IMR-90 (cell line): ENCODE measurements around the gene PACSIN3. TPM values are rescaled to one million over a fixed set of nuclear protein-coding genes. Genes with fewer than 3 reads are reported as not detected.

Source experiments
- ATAC-seq: fragments of 200-7000 bp; cut with Tn5 transposase; 2 replicates; pipeline ENCODE4 v1.9.1; 2020; ENCODE audit warnings: low read depth, mild to moderate bottlenecking, moderate library complexity
- BruUV-seq: library from RNA; stranded (reverse); fragments of 400-500 nt; replicated peaks from 2 replicates; lab custom pipeline; 2021; lab: Mats Ljungman, UMichigan
- CTCF ChIA-PET: fragments of 300-600 bp; formaldehyde crosslinking; extraction: SDS; loops from one replicate; lab custom pipeline; 2021; ENCODE audit warnings: antibody characterized with exemption; lab: Yijun Ruan, JAX
- POLR2A ChIA-PET: fragments of 300-600 bp; sonication (Branson Sonifier 250); formaldehyde crosslinking; loops from one replicate; lab custom pipeline; 2022; ENCODE audit warnings: antibody characterized with exemption; ENCODE audit not compliant: unreplicated experiment; lab: Charles Lee
- DNase-seq: peaks from one replicate; pipeline ENCODE4 v3.0.0; 2013
- H2AFZ ChIP-seq: replicated peaks from 2 replicates; pipeline ENCODE3; 2013; ENCODE audit warnings: low read length, mild to moderate bottlenecking; ENCODE audit not compliant: poor library complexity
- H2AK5ac ChIP-seq: 2 replicates; pipeline ENCODE4 v1.6.1; 2013; ENCODE audit warnings: low read depth, low read length, inconsistent platforms
- H2AK9ac ChIP-seq: replicated peaks from 2 replicates; pipeline ENCODE3; 2013; ENCODE audit warnings: mild to moderate bottlenecking, low read depth, low read length, moderate library complexity; ENCODE audit not compliant: poor library complexity
- H2BK120ac ChIP-seq: 2 replicates; pipeline ENCODE4 v1.6.1; 2013; ENCODE audit warnings: low read depth, low read length, inconsistent platforms
- H2BK15ac ChIP-seq: 3 replicates; pipeline ENCODE4 v1.6.1; 2013; ENCODE audit warnings: low read depth, low read length, inconsistent platforms
- H2BK20ac ChIP-seq: 2 replicates; pipeline ENCODE4 v1.6.1; 2013; ENCODE audit warnings: low read depth, mild to moderate bottlenecking, inconsistent platforms, low read length, moderate library complexity
- H2BK5ac ChIP-seq: 2 replicates; pipeline ENCODE4 v1.6.1; 2013; ENCODE audit warnings: mild to moderate bottlenecking, low read depth, low read length, inconsistent platforms; ENCODE audit not compliant: poor library complexity, severe bottlenecking
- H3K14ac ChIP-seq: replicated peaks from 2 replicates; pipeline ENCODE4 v1.6.1; 2013; ENCODE audit warnings: low read depth, low read length, inconsistent platforms
- H3K18ac ChIP-seq: 2 replicates; pipeline ENCODE4 v1.6.1; 2013; ENCODE audit warnings: low read depth, low read length, control low read depth
- H3K23ac ChIP-seq: 2 replicates; pipeline ENCODE4 v1.6.1; 2013; ENCODE audit warnings: low read depth, low read length, inconsistent platforms
- H3K27ac ChIP-seq: 2 replicates; pipeline ENCODE4 v1.5.1; 2013; ENCODE audit warnings: mild to moderate bottlenecking, control low read depth, low read length; ENCODE audit not compliant: insufficient read depth
- H3K27me3 ChIP-seq: 2 replicates; pipeline ENCODE4 v1.6.1; 2013; ENCODE audit warnings: low read length; ENCODE audit not compliant: control insufficient read depth, insufficient read depth
- H3K36me3 ChIP-seq: 2 replicates; pipeline ENCODE4 v1.6.1; 2013; ENCODE audit warnings: low read length, mixed read lengths; ENCODE audit not compliant: control insufficient read depth, insufficient read depth
- H3K4ac ChIP-seq: 2 replicates; pipeline ENCODE4 v1.6.1; 2013; ENCODE audit warnings: low read depth, low read length, inconsistent platforms
- H3K4me1 ChIP-seq: 2 replicates; pipeline ENCODE4 v1.6.1; 2013; ENCODE audit warnings: low read length, mixed read lengths; ENCODE audit not compliant: control insufficient read depth, insufficient read depth
- H3K4me2 ChIP-seq: 2 replicates; pipeline ENCODE4 v1.6.1; 2013; ENCODE audit warnings: low read depth, mild to moderate bottlenecking, control low read depth, low read length, moderate library complexity
- H3K4me3 ChIP-seq: 2 replicates; pipeline ENCODE4 v1.5.1; 2013; ENCODE audit warnings: low read depth, mild to moderate bottlenecking, control low read depth, low read length, moderate library complexity; ENCODE audit not compliant: insufficient read depth
- H3K56ac ChIP-seq: 2 replicates; pipeline ENCODE4 v1.6.1; 2013; ENCODE audit warnings: low read length, inconsistent platforms; ENCODE audit not compliant: insufficient read depth; ENCODE audit errors: extremely low read depth
- H3K79me1 ChIP-seq, 2 experiments: 2 replicates each; pipeline ENCODE4 v1.6.1; 2013; ENCODE audit warnings: low read length in 2 of 2, inconsistent platforms in 1 of 2, low read depth in 1 of 2
- H3K9ac ChIP-seq: 2 replicates; pipeline ENCODE4 v1.6.1; 2013; ENCODE audit warnings: low read depth, low read length, control low read depth
- H3K9me1 ChIP-seq: 2 replicates; pipeline ENCODE4 v1.6.1; 2013; ENCODE audit warnings: low read length, inconsistent platforms; ENCODE audit not compliant: insufficient read depth
- H3K9me3 ChIP-seq: 2 replicates; pipeline ENCODE4 v1.6.1; 2013; ENCODE audit warnings: low read length; ENCODE audit not compliant: control insufficient read depth, insufficient read depth
- H4K20me1 ChIP-seq: 2 replicates; pipeline ENCODE4 v1.6.1; 2013; ENCODE audit warnings: low read length, inconsistent platforms; ENCODE audit not compliant: insufficient read depth
- H4K5ac ChIP-seq: 2 replicates; pipeline ENCODE4 v1.6.1; 2013; ENCODE audit warnings: mild to moderate bottlenecking, low read depth, low read length, control low read depth
- H4K8ac ChIP-seq, 2 experiments: 2 replicates each; pipeline ENCODE4 v1.6.1; 2013; ENCODE audit warnings: low read depth in 2 of 2, low read length in 2 of 2, control low read depth in 1 of 2, inconsistent platforms in 1 of 2
- H4K91ac ChIP-seq: 2 replicates; pipeline ENCODE4 v1.6.1; 2013; ENCODE audit warnings: low read depth, low read length, inconsistent platforms; ENCODE audit not compliant: insufficient read depth
- BHLHE40 ChIP-seq: fragments of 150-350 bp; IDR thresholded peaks from 2 replicates; pipeline ENCODE4 v1.6.1; 2016; ENCODE audit warnings: mild to moderate bottlenecking, low read depth, low read length
- CEBPB ChIP-seq: IDR thresholded peaks from 2 replicates; pipeline ENCODE4 v1.6.1; 2012; ENCODE audit warnings: low read depth, low read length, improper control_type of control experiment
- CHD1 ChIP-seq: IDR thresholded peaks from 2 replicates; pipeline ENCODE4 v1.6.1; 2012; ENCODE audit warnings: low read depth, low read length, improper control_type of control experiment
- FOS ChIP-seq: fragments of 150-350 bp; IDR thresholded peaks from 2 replicates; pipeline ENCODE4 v1.6.1; 2016; ENCODE audit warnings: low read depth, low read length
- MAFK ChIP-seq: IDR thresholded peaks from 2 replicates; pipeline ENCODE4 v1.6.1; 2012; ENCODE audit warnings: low read depth, low read length, improper control_type of control experiment
- NFE2L2 ChIP-seq: fragments of 150-350 bp; IDR thresholded peaks from 2 replicates; pipeline ENCODE4 v1.6.1; 2016; ENCODE audit warnings: low read depth, mild to moderate bottlenecking, low read length
- POLR2A ChIP-seq: IDR thresholded peaks from 2 replicates; pipeline ENCODE4 v1.6.1; 2012; ENCODE audit warnings: mild to moderate bottlenecking, low read depth, low read length
- RAD21 ChIP-seq: IDR thresholded peaks from 2 replicates; pipeline ENCODE4 v1.6.1; 2012; ENCODE audit warnings: low read length, improper control_type of control experiment
- RCOR1 ChIP-seq: IDR thresholded peaks from 2 replicates; pipeline ENCODE4 v1.6.1; 2012; ENCODE audit warnings: mild to moderate bottlenecking, low read length, improper control_type of control experiment; ENCODE audit not compliant: insufficient replicate concordance
- RFX5 ChIP-seq: IDR thresholded peaks from 2 replicates; pipeline ENCODE4 v1.8.0; 2012; ENCODE audit warnings: low read depth, mild to moderate bottlenecking, low read length, moderate library complexity
- SMC3 ChIP-seq: fragments of 150-350 bp; IDR thresholded peaks from 2 replicates; pipeline ENCODE4 v1.6.1; 2016; ENCODE audit warnings: low read depth, mild to moderate bottlenecking, antibody characterized with exemption, low read length, moderate library complexity
- WGBS, 2 experiments: methylation state at CpG; one replicate each; pipeline versions ENCODE4 v1.1.5 to v1.1.7; 2013; ENCODE audit warnings: missing lambda C conversion rate in 2 of 2; ENCODE audit not compliant: insufficient read length in 1 of 2; ENCODE audit errors: extremely low coverage in 2 of 2; 5-methylcytosine and 5-hydroxymethylcytosine counted together
- dilution Hi-C: fragments of 300-500 bp; cut with HindIII; formaldehyde crosslinking; loops from one replicate; pipeline ENCODE4 v1.14.3; 2018; ENCODE audit warnings: low sequenced_read_pairs; ENCODE audit not compliant: unreplicated experiment
- in situ Hi-C: fragments of 300-500 bp; cut with MboI; formaldehyde crosslinking; loops from 3 replicates; pipeline ENCODE4 v1.14.3; 2019; ENCODE audit warnings: low sequenced_read_pairs, inconsistent platforms, mixed read lengths
- intact Hi-C: fragments of 100-400 bp; cut with micrococcal nuclease; formaldehyde crosslinking; loops from 2 replicates; pipeline ENCODE4 v1.10.0; 2022
- polyA plus RNA-seq, 3 experiments: library from polyadenylated mRNA; depleted of rRNA; stranded (reverse); fragments of >200 nt; gene quantifications; 2 replicates each; pipeline ENCODE4 v1.2.3, GENCODE V29; 2012; ENCODE audit warnings: low replicate concordance in 1 of 3
- total RNA-seq: library from RNA; depleted of rRNA; stranded (reverse); fragments of >200 nt; gene quantifications from 2 replicates; pipeline ENCODE4 v1.2.3, GENCODE V29; 2012
- TF ChIP-seq, protein P1 (sequence below): conservative IDR thresholded peaks from 2 replicates; pipeline ENCODE4 v1.5.1; 2012; ENCODE audit warnings: mild to moderate bottlenecking, low read depth, low read length, improper control_type of control experiment
- TF ChIP-seq, protein P2 (sequence below): fragments of 150-350 bp; IDR thresholded peaks from 2 replicates; pipeline ENCODE4 v1.6.1; 2017; ENCODE audit warnings: mild to moderate bottlenecking, antibody characterized with exemption, low read length, low read depth
- TF ChIP-seq, protein P3 (sequence below): fragments of 150-350 bp; IDR thresholded peaks from 2 replicates; pipeline ENCODE4 v1.6.1; 2016; ENCODE audit warnings: low read depth, mild to moderate bottlenecking, low read length, moderate library complexity, borderline replicate concordance

The PACSIN3 gene
- total and polyA plus RNA-seq, 2 of the 4 experiments (the other 2 are of a cell fraction), result 19.2 to 21.1 TPM

DNA sequence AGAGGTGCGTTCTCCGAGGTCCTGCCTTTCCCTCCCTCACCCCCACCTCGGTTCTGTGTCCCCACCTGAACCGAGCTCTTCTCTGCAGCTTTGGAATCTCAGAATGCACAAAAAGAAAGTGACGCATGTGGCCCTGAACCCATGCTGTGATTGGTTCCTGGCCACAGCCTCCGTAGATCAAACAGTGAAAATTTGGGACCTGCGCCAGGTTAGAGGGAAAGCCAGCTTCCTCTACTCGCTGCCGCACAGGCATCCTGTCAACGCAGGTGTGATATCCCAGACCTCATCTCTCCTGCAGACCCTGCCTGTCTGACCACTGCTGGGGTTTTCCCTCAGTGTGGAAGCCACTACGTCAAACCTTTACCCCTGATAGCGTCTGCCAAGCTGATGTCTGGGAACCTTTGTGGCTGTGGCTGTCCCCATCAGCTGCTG, 48.5 kb upstream of the PACSIN3 start:
- Histone ChIP-seq H2AK9ac (peak overlapping the region; percentile 79), H3K18ac (peak overlapping the region; percentile 21; the same call in 1 of the 2 replicates), H2BK20ac (no peak overlapping the region), H3K23ac (0 out of 2 replicates have a peak overlapping the region, but pooled peaks have one; percentile 7), H2AK5ac (peak overlapping the region; percentile 69), H2BK120ac (peak overlapping the region; percentile 63), H2BK15ac (peak overlapping the region; percentile 29; the same call in 1 of the 3 replicates), H3K4ac (peak overlapping the region; percentile 61), H4K8ac (peak overlapping the region; percentile 42 to 69; a peak in 3 of 4 replicates), H4K20me1 (no peaks in the 10 kb centered on the region; the same call in 1 of the 2 replicates), H3K4me2 (peak overlapping the region; percentile 77; the same call in 1 of the 2 replicates), H3K36me3 (peaks cover 36% of the 10 kb centered on the region), H3K14ac (peak overlapping the region; percentile 46; the same call in 1 of the 2 replicates), H4K5ac (peak overlapping the region; percentile 33; the same call in 1 of the 2 replicates), H3K9me1 (peaks cover 4% of the 10 kb centered on the region; the same call in 1 of the 2 replicates), H3K56ac (peak overlapping the region; percentile 57; the same call in 1 of the 2 replicates), H4K91ac (peak overlapping the region; percentile 59), H3K79me1 (peaks cover 9 to 41% of the 10 kb centered on the region in 2 experiments; a peak in 3 of 4 replicates), H2BK5ac (peak overlapping the region; percentile 80), H3K9ac (peak overlapping the region; percentile 48; the same call in 1 of the 2 replicates), H2AFZ (peak overlapping the region; percentile 83), H3K27me3 (no peaks in the 10 kb centered on the region), H3K4me3 (no peak overlapping the region), H3K9me3 (no peaks in the 10 kb centered on the region), H3K27ac (peak overlapping the region; percentile 51), H3K4me1 (peaks cover 14% of the 10 kb centered on the region)
- dilution Hi-C loops (no loop called here), in situ Hi-C loops (no loop called here), intact Hi-C loops (loop anchor here (1.0 to 2.0 kb wide), 2 partner anchors 58 to 121 kb away; partner anchors contain the start of gene ARFGAP2)
- no peak for TF ChIP-seq POLR2A
- no peak for TF ChIP-seq FOS
- TF ChIP-seq, protein P1, sequence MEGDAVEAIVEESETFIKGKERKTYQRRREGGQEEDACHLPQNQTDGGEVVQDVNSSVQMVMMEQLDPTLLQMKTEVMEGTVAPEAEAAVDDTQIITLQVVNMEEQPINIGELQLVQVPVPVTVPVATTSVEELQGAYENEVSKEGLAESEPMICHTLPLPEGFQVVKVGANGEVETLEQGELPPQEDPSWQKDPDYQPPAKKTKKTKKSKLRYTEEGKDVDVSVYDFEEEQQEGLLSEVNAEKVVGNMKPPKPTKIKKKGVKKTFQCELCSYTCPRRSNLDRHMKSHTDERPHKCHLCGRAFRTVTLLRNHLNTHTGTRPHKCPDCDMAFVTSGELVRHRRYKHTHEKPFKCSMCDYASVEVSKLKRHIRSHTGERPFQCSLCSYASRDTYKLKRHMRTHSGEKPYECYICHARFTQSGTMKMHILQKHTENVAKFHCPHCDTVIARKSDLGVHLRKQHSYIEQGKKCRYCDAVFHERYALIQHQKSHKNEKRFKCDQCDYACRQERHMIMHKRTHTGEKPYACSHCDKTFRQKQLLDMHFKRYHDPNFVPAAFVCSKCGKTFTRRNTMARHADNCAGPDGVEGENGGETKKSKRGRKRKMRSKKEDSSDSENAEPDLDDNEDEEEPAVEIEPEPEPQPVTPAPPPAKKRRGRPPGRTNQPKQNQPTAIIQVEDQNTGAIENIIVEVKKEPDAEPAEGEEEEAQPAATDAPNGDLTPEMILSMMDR, result no peak
- no peak for TF ChIP-seq RAD21
- no peak for TF ChIP-seq RCOR1
- TF ChIP-seq SMC3, result no peak
- no peak for TF ChIP-seq MAFK
- TF ChIP-seq CEBPB, result no peak
- no peak for TF ChIP-seq NFE2L2
- TF ChIP-seq BHLHE40, result no peak
- TF ChIP-seq, protein P2, sequence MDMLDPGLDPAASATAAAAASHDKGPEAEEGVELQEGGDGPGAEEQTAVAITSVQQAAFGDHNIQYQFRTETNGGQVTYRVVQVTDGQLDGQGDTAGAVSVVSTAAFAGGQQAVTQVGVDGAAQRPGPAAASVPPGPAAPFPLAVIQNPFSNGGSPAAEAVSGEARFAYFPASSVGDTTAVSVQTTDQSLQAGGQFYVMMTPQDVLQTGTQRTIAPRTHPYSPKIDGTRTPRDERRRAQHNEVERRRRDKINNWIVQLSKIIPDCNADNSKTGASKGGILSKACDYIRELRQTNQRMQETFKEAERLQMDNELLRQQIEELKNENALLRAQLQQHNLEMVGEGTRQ, result no peak
- no peak for TF ChIP-seq CHD1
- TF ChIP-seq RFX5, result no peak
- TF ChIP-seq, protein P3, sequence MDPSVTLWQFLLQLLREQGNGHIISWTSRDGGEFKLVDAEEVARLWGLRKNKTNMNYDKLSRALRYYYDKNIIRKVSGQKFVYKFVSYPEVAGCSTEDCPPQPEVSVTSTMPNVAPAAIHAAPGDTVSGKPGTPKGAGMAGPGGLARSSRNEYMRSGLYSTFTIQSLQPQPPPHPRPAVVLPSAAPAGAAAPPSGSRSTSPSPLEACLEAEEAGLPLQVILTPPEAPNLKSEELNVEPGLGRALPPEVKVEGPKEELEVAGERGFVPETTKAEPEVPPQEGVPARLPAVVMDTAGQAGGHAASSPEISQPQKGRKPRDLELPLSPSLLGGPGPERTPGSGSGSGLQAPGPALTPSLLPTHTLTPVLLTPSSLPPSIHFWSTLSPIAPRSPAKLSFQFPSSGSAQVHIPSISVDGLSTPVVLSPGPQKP, result no peak
- WGBS, 2 experiments, result 72% methylated on average over 8 of the region's 12 CpGs; no CpG with 5 or more reads in 1 of the 2 experiments
- ATAC-seq (no peak; the same call in 1 of the 2 replicates), DNase-seq (peak; percentile 13)
- BruUV-seq, result no TSS peak
- ChIA-PET CTCF (interaction anchor here (1.0 to 2.8 kb wide), 4 partner anchors 14 to 57 kb away, joined by 3 to 12 read pairs (median 4); no protein-coding TSS in a partner anchor), POLR2A (interaction anchor here (1.4 kb wide), 1 partner anchor 14 kb away, joined by 4 read pairs; the partner anchor contains the start of gene ACP2)
